Measurements from ENCODE around the gene DLG2.

Gene DLG2

GRCh38 chr11:84103096-84103495 is 1524.0 kb downstream of the DLG2 start:
- Mint-ChIP-seq H3K4me3 (no peak overlapping the region), H3K9me3 (no peaks in the 10 kb centered on the region), H3K36me3 (no peaks in the 10 kb centered on the region), H3K27ac (no peak overlapping the region), H3K27me3 (no peaks in the 10 kb centered on the region), H3K4me1 (no peaks in the 10 kb centered on the region)

- Mint-ChIP-seq H3K4me1 (no peaks in the 10 kb centered on the region), H3K4me3 (no peak overlapping the region), H3K27me3 (no peaks in the 10 kb centered on the region), H3K9me3 (no peaks in the 10 kb centered on the region), H3K36me3 (no peaks in the 10 kb centered on the region), H3K27ac (no peak overlapping the region)
These were observed 1530.0 kb downstream of the DLG2 start for GRCh38 chr11:84097186-84097585.

- Mint-ChIP-seq H3K9me3 (peaks cover 7% of the 10 kb centered on the region), H3K27ac (no peak overlapping the region), H3K4me1 (no peaks in the 10 kb centered on the region), H3K36me3 (no peaks in the 10 kb centered on the region), H3K27me3 (no peaks in the 10 kb centered on the region), H3K4me3 (no peak overlapping the region)
These were observed 1535.7 kb downstream of the DLG2 start for GRCh38 chr11:84091212-84091986.

DNA sequence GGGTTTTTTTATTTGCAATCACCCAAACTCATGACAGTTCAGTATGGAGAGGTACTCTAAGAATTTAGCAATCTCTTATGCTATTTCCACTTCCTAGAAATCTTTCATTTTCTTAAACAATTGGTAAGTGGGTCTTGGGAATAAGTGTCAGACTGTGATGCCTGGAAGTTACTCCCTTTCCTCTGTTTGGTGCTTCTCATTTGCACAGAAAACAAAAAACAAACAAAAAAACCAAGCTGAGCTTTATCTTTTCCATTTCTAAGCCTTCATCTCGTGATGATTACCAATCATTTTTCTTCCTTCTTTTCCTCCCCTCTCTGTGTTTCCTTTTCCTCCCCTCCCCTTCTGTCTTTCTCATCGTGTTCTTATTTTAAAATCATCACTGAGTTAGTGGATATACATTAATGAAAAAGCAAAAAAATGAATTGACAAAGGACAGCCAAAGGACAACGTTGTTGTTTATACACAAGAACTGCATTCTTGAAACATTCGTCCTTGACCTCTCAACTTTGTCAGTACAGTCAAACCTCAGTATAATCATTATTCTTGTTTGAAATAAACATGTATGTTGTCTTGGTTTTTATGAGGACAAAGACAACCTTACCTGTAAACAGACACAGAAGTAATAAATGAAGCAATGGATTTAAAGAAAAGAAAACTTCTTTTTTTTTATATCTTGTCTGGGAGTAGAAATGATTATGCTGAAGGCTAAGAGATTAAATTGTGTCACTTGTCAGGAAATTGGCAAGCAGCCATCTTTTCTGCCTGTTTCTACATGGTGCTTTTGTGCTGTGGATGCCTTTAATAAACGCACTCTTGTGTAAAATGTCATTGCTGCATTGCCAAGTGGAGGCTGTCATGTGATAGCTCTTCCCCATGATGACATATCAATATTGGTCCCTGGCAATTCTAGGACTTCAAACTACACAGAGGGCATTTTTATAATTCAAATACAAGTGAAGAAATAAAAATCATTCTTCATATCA is 1537.8 kb downstream of the DLG2 start:
- Mint-ChIP-seq H3K4me3 (no peak overlapping the region), H3K9me3 (peaks cover 7% of the 10 kb centered on the region), H3K4me1 (no peaks in the 10 kb centered on the region), H3K27me3 (no peaks in the 10 kb centered on the region), H3K36me3 (no peaks in the 10 kb centered on the region), H3K27ac (no peak overlapping the region)

GRCh38 chr11:84071851-84072250 is 1555.3 kb downstream of the DLG2 start:
- peaks cover 12% of the 10 kb centered on the region for H3K9me3 Mint-ChIP-seq
- H3K4me1 Mint-ChIP-seq = no peaks in the 10 kb centered on the region
- no peak overlapping the region for H3K27ac Mint-ChIP-seq
- H3K4me3 Mint-ChIP-seq = no peak overlapping the region
- H3K36me3 Mint-ChIP-seq = no peaks in the 10 kb centered on the region
- H3K27me3 Mint-ChIP-seq = no peaks in the 10 kb centered on the region

DNA sequence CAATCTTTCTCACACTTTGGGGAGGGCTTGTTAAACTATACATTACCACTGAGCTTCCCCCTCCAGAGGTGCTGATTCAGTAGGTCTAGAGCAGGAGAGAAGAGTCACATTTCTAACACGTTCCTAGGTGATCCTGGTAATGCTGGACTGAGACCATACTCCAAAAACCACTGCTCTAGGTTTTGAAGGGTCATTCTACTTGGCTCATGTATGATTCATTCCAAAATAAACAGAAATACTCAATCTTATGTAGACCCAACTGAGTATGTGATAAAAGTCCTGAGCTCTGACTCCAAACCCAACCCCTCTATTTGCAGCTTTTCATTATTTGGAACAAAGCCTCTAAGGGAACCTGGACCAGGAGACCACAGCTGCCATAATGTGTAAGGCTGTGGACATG is 1558.1 kb downstream of the DLG2 start:
- Mint-ChIP-seq H3K36me3 (no peaks in the 10 kb centered on the region), H3K4me1 (no peaks in the 10 kb centered on the region), H3K27ac (no peak overlapping the region), H3K9me3 (peaks cover 4% of the 10 kb centered on the region), H3K4me3 (no peak overlapping the region), H3K27me3 (no peaks in the 10 kb centered on the region)

GRCh38 chr11:84061726-84062125 is 1565.4 kb downstream of the DLG2 start:
- Mint-ChIP-seq H3K4me1 (no peaks in the 10 kb centered on the region), H3K27ac (no peak overlapping the region), H3K36me3 (no peaks in the 10 kb centered on the region), H3K27me3 (no peaks in the 10 kb centered on the region), H3K9me3 (peaks cover 3% of the 10 kb centered on the region), H3K4me3 (no peak overlapping the region)

GRCh38 chr11:84056653-84057376 is 1570.3 kb downstream of the DLG2 start:
- H3K9me3 Mint-ChIP-seq = peaks cover 4% of the 10 kb centered on the region
- no peaks in the 10 kb centered on the region for H3K4me1 Mint-ChIP-seq
- no peaks in the 10 kb centered on the region for H3K36me3 Mint-ChIP-seq

DNA sequence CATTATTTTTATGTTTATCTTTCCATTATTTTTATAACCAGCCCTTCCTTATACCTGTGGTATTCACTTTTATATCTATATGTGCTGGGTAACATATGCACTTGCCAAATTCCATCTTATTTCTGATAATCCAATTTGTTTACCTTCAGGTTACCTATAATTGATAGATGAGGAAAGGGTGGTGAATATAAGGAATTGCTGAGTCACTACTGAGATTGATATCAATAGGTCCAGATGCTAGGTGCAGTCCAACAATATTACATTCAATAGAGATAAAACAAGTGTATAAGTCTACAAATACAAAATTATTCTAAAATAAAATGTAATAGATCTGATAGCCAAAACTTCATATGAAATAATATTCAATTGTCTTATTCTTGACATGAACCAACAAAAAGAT is 1582.0 kb downstream of the DLG2 start:
- H3K36me3 Mint-ChIP-seq = no peaks in the 10 kb centered on the region
- H3K27ac Mint-ChIP-seq = no peak overlapping the region
- H3K27me3 Mint-ChIP-seq = no peaks in the 10 kb centered on the region
- peaks cover 13% of the 10 kb centered on the region for H3K9me3 Mint-ChIP-seq
- H3K4me1 Mint-ChIP-seq = no peaks in the 10 kb centered on the region
- no peak overlapping the region for H3K4me3 Mint-ChIP-seq

More at GRCh38 chr11:84056653-84057376, 1570.3 kb downstream of the DLG2 start:
- no peak overlapping the region for H3K4me3 Mint-ChIP-seq
- H3K27me3 Mint-ChIP-seq = no peaks in the 10 kb centered on the region
- no peak overlapping the region for H3K27ac Mint-ChIP-seq

- H3K27ac Mint-ChIP-seq = no peak overlapping the region
- H3K36me3 Mint-ChIP-seq = no peaks in the 10 kb centered on the region
- no peak overlapping the region for H3K4me3 Mint-ChIP-seq
- peaks cover 9% of the 10 kb centered on the region for H3K9me3 Mint-ChIP-seq
- H3K27me3 Mint-ChIP-seq = no peaks in the 10 kb centered on the region
- H3K4me1 Mint-ChIP-seq = no peaks in the 10 kb centered on the region
These were observed 1582.4 kb downstream of the DLG2 start for GRCh38 chr11:84044706-84045105.

DNA sequence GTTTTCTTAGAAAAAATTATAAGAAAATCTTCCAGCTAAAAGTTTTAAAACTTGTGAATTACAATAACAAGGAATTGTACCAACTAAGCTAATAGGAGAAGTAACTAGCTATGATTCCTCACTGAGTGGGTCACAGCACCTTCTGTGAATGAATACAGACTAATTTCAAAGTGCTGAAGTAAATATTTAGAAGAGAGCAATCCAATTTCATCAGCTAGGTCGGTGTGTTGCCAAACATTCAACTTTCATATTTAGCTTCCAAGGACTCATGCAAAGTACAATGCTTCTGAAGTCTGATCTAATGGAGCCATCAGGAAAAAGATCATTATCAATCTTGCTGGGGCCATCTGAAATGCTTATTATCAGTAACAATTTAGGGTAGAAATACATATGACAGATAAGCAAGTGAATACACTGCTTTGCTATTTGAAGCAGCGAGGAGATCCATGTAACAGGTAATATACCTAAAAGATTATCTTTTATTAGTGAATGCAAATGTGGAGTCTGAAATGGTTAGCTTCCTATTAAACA is 1590.4 kb downstream of the DLG2 start:
- no peaks in the 10 kb centered on the region for H3K4me1 Mint-ChIP-seq
- H3K9me3 Mint-ChIP-seq = peaks cover 5% of the 10 kb centered on the region
- no peak overlapping the region for H3K4me3 Mint-ChIP-seq
- H3K36me3 Mint-ChIP-seq = no peaks in the 10 kb centered on the region
- H3K27me3 Mint-ChIP-seq = no peaks in the 10 kb centered on the region
- no peak overlapping the region for H3K27ac Mint-ChIP-seq

DNA sequence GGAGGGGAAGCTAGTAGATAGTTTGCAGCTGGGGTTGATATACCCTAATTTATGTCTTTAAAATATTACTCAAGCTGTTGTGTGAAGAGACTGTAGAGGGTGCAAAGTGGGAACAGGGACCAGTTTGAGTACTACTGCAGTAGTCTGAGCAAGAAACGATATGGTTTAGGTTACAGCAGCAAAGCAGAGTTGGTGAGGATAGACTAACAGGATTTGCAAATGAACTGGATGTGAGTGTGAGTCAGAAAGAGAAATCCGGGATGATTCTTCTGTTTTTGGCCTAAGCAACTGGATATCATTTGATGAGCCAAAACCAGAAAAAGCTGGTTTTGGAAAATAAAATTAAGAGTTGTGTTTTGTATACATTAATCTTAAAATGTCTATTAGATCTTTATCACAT is 1591.5 kb downstream of the DLG2 start:
- no peaks in the 10 kb centered on the region for H3K4me1 Mint-ChIP-seq
- no peak overlapping the region for H3K27ac Mint-ChIP-seq
- no peak overlapping the region for H3K4me3 Mint-ChIP-seq
- no peaks in the 10 kb centered on the region for H3K36me3 Mint-ChIP-seq
- peaks cover 8% of the 10 kb centered on the region for H3K9me3 Mint-ChIP-seq
- no peaks in the 10 kb centered on the region for H3K27me3 Mint-ChIP-seq

- H3K4me3 Mint-ChIP-seq = no peak overlapping the region
- H3K9me3 Mint-ChIP-seq = peaks cover 8% of the 10 kb centered on the region
- H3K27me3 Mint-ChIP-seq = no peaks in the 10 kb centered on the region
- H3K27ac Mint-ChIP-seq = no peak overlapping the region
- no peaks in the 10 kb centered on the region for H3K36me3 Mint-ChIP-seq
- H3K4me1 Mint-ChIP-seq = no peaks in the 10 kb centered on the region
These were observed 1592.7 kb downstream of the DLG2 start for GRCh38 chr11:84034484-84034883.

DNA sequence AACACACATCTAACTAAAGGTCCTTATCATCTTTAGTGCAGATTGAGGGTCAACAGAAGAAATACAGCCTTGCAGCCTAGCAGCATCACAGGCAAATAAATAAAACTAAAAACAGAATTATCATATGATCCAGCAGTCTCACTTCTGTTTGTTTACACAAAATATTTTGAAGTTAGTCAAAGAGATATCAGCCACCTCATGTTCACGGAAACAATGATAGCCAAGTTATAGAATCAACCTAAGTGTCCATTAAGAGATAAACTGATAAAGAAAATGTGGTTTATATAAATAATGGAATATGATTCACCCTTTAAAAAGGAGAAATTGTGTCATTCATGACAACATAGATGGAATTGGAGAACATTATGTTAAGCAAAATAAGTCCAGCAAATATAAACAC is 1602.9 kb downstream of the DLG2 start:
- H3K4me1 Mint-ChIP-seq = no peaks in the 10 kb centered on the region
- H3K4me3 Mint-ChIP-seq = no peak overlapping the region
- no peaks in the 10 kb centered on the region for H3K27me3 Mint-ChIP-seq
- no peaks in the 10 kb centered on the region for H3K36me3 Mint-ChIP-seq
- H3K9me3 Mint-ChIP-seq = peaks cover 8% of the 10 kb centered on the region
- no peak overlapping the region for H3K27ac Mint-ChIP-seq

DNA sequence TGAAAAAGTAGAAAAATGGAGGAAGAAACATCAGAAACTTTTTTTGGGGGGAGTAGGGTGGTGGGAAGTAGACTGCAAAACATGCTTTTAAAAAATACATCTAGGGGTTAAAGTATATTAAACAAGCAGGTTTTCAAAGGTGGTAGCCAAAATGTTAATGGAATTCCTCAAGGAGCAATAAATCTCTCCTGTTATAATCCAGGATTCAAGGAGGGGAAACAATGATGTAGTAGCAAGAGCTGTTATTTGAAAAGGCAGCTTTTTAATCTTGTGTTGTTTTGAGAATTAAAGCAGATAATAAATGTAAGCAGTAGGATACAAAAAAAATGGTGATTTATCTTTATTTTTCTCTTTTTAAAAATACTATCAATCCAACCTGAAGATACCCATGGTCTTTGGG is 1604.4 kb downstream of the DLG2 start:
- H3K9me3 Mint-ChIP-seq = peaks cover 9% of the 10 kb centered on the region
- H3K27me3 Mint-ChIP-seq = no peaks in the 10 kb centered on the region
- H3K4me3 Mint-ChIP-seq = no peak overlapping the region
- no peaks in the 10 kb centered on the region for H3K4me1 Mint-ChIP-seq
- H3K36me3 Mint-ChIP-seq = no peaks in the 10 kb centered on the region
- H3K27ac Mint-ChIP-seq = no peak overlapping the region

Data from activated naive CD4-positive, alpha-beta T cell treated with anti-CD3 and anti-CD28 coated beads, Interleukin-2, amount 50 U/mL, for 24 hours (primary cell).